ENCODE results near the gene RIMBP2.

RIMBP2 gene

GRCh38 chr12:130427381-130427887 lies 288.7 kb downstream of the RIMBP2 start:
- CTCF ChIA-PET, result no interaction called here
- no peaks in the 10 kb centered on the region for H3K36me3 ChIP-seq (ENCODE audit: control insufficient read depth in 2 of 2, insufficient read depth in 1 of 2, low read length in 2 of 2)
- H3K9me3 ChIP-seq (ENCODE audit: control insufficient read depth, insufficient read depth, low read depth, low read length), result no peaks in the 10 kb centered on the region
- H3K27ac ChIP-seq (ENCODE audit: extremely low read depth, low read depth, low read length), result no peak overlapping the region
- no peaks in the 10 kb centered on the region for H3K4me1 ChIP-seq (ENCODE audit: control insufficient read depth, insufficient read depth, low read length)
- H3K4me3 ChIP-seq (ENCODE audit: low read depth, low read length), result no peak overlapping the region
- POLR2A ChIA-PET, result no interaction called here
- no peak for TF ChIP-seq ZBTB44 (tag by site-specific recombination; IDR thresholded peaks at IDR 0.05)
- no peak for TF ChIP-seq ZNF248 (tag by site-specific recombination; IDR thresholded peaks at IDR 0.05)
- no peak for TF ChIP-seq ZNF184 (tag by site-specific recombination; IDR thresholded peaks at IDR 0.05)
- no peak for TF ChIP-seq TSHZ1 (tag by site-specific recombination; IDR thresholded peaks at IDR 0.05; ENCODE audit: borderline replicate concordance)
- TF ChIP-seq PBX3 (CRISPR knock-in tag; IDR thresholded peaks at IDR 0.05), result no peak
- TF ChIP-seq ZNF843 (tag by site-specific recombination; IDR thresholded peaks at IDR 0.05), result no peak
- no peak for TF ChIP-seq ZNF776 (tag by site-specific recombination; IDR thresholded peaks at IDR 0.05; ENCODE audit: borderline replicate concordance)
- no peak for TF ChIP-seq ZNF677 (tag by site-specific recombination; IDR thresholded peaks at IDR 0.05)
- TF ChIP-seq ZNF214 (tag by site-specific recombination; IDR thresholded peaks at IDR 0.05; ENCODE audit: borderline replicate concordance), result no peak
- TF ChIP-seq SP3 (tag by site-specific recombination; IDR thresholded peaks at IDR 0.05), result no peak
- TF ChIP-seq KLF7 (tag by site-specific recombination; IDR thresholded peaks at IDR 0.05; ENCODE audit: borderline replicate concordance), result no peak

GRCh38 chr12:130425698-130426245 lies 290.3 kb downstream of the RIMBP2 start:
- TF ChIP-seq YY2 (tag by site-specific recombination; IDR thresholded peaks at IDR 0.05) (no peak), ZNF473 (tag by site-specific recombination; IDR thresholded peaks at IDR 0.05) (no peak), ZNF514 (tag by site-specific recombination; IDR thresholded peaks at IDR 0.05) (no peak), GLI2 (tag by site-specific recombination; IDR thresholded peaks at IDR 0.05; ENCODE audit: borderline replicate concordance, low read depth) (no peak), PRDM2 (tag by site-specific recombination; IDR thresholded peaks at IDR 0.05; ENCODE audit: borderline replicate concordance) (no peak), ZNF280C (tag by site-specific recombination; IDR thresholded peaks at IDR 0.05) (no peak), ZNF292 (tag by site-specific recombination; IDR thresholded peaks at IDR 0.05; ENCODE audit: borderline replicate concordance, low read depth) (no peak)
- Histone ChIP-seq H3K4me3 (ENCODE audit: low read depth, low read length) (no peak overlapping the region), H3K4me1 (ENCODE audit: control insufficient read depth, insufficient read depth, low read length) (no peaks in the 10 kb centered on the region), H3K36me3 (ENCODE audit: control insufficient read depth in 2 of 2, insufficient read depth in 1 of 2, low read length in 2 of 2) (no peaks in the 10 kb centered on the region), H3K27ac (ENCODE audit: extremely low read depth, low read depth, low read length) (no peak overlapping the region), H3K9me3 (ENCODE audit: control insufficient read depth, insufficient read depth, low read depth, low read length) (no peaks in the 10 kb centered on the region)
- CTCF ChIA-PET, result no interaction called here
- POLR2A ChIA-PET, result no interaction called here

Data from HEK293 (cell line).